Hepatocyte (in vitro differentiated cells): ENCODE measurements around the gene TBPL1.

Source experiments
- CTCF ChIP-seq: fragments of 200-600 bp; sonication (generic); IDR thresholded peaks from 2 replicates; pipeline ENCODE4 v1.5.1; 2016; ENCODE audit warnings: antibody characterized with exemption, mild to moderate bottlenecking; ENCODE audit not compliant: poor library complexity
- EZH2 ChIP-seq: fragments of 200-600 bp; sonication (generic); IDR thresholded peaks from 2 replicates; pipeline ENCODE4 v1.6.1; 2016; ENCODE audit warnings: antibody characterized with exemption, mild to moderate bottlenecking, borderline replicate concordance

GRCh38 chr6:133986942-133987341, 33.9 kb downstream of the TBPL1 start:
- TF ChIP-seq CTCF (no peak), EZH2 (no peak)
